ENCODE data around the gene AR. TPM values are rescaled to one million over a fixed set of nuclear protein-coding genes. Genes with fewer than 3 reads are reported as not detected.

AR gene
- total RNA-seq, 2 experiments from 2014 or later = not detected

DNA sequence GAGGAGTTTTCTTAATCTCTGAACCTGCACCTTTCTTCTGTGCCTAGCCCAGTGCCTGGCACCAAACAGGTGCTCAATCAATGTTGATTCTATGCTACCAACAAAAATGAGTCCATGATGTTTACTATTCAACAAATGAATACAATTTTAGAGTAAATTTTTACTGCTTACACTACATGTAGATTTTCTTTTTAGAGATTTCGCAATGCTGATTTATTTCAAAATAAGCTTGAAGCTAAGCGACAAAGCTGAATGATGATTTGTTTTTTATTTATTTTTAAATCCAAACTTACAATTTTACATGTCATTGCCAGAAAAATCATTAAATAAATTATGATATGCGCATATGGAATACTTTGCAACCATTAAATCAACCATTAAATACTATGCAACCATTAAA, 55.7 kb downstream of the AR start:
- H3K27ac Mint-ChIP-seq = no peak overlapping the region
- no peaks in the 10 kb centered on the region for H3K4me1 Mint-ChIP-seq (ENCODE audit: low read depth)
- Histone ChIP-seq H3K4me1 (ENCODE audit: insufficient read depth, low read length) (no peaks in the 10 kb centered on the region), H3K9me3 (ENCODE audit: control insufficient read depth in 1 of 2, insufficient read depth in 1 of 2, low read length in 2 of 2) (no peaks in the 10 kb centered on the region), H3K27me3 (ENCODE audit: control insufficient read depth in 1 of 2, insufficient read depth in 2 of 2, low read length in 2 of 2) (no peaks in the 10 kb centered on the region), H3K27ac (ENCODE audit: low read depth in 1 of 2, low read length in 2 of 2) (no peak overlapping the region), H3K36me3 (ENCODE audit: insufficient read depth, low read length) (no peaks in the 10 kb centered on the region), H3K4me3 (ENCODE audit: low read length) (no peak overlapping the region)
- H3K4me3 Mint-ChIP-seq = no peak overlapping the region
- no peaks in the 10 kb centered on the region for H3K9me3 Mint-ChIP-seq
- H3K36me3 Mint-ChIP-seq (ENCODE audit: low read depth) = no peaks in the 10 kb centered on the region
- ChIA-PET CTCF (no interaction called here), POLR2A (no interaction called here)
- H3K27me3 Mint-ChIP-seq = no peaks in the 10 kb centered on the region
- DNase-seq (no peak), ATAC-seq (ENCODE audit: poor library complexity) (no peak)
- intact Hi-C loops (cut with DNase I, micrococcal nuclease) = no loop called here
- TF ChIP-seq, protein P1, sequence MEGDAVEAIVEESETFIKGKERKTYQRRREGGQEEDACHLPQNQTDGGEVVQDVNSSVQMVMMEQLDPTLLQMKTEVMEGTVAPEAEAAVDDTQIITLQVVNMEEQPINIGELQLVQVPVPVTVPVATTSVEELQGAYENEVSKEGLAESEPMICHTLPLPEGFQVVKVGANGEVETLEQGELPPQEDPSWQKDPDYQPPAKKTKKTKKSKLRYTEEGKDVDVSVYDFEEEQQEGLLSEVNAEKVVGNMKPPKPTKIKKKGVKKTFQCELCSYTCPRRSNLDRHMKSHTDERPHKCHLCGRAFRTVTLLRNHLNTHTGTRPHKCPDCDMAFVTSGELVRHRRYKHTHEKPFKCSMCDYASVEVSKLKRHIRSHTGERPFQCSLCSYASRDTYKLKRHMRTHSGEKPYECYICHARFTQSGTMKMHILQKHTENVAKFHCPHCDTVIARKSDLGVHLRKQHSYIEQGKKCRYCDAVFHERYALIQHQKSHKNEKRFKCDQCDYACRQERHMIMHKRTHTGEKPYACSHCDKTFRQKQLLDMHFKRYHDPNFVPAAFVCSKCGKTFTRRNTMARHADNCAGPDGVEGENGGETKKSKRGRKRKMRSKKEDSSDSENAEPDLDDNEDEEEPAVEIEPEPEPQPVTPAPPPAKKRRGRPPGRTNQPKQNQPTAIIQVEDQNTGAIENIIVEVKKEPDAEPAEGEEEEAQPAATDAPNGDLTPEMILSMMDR (IDR thresholded peaks at IDR 0.05) = no peak

DNA sequence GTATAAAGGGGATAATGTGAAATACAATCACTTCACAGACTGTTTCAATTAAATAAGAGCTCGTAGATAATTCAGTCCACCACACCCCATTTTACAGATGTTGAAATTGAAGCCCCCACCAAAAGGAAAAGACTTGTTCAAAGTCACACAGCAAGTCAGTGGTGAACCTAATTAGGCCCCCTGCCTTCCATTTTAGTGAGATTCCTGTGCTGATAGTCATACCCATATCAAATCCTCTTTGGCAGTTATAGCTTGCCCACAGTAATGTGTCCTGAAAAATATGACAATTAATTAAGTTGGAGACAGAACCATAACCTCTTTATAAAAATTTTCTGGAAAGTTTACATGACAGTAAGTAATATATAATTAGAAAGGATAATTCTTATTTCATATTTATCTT, 58.0 kb downstream of the AR start:
- no peak overlapping the region for H3K27ac ChIP-seq (ENCODE audit: low read depth in 1 of 2, low read length in 2 of 2)
- H3K4me1 ChIP-seq (ENCODE audit: insufficient read depth, low read length) = no peaks in the 10 kb centered on the region
- ATAC-seq (ENCODE audit: poor library complexity) = no peak
- POLR2A ChIA-PET = no interaction called here
- no peaks in the 10 kb centered on the region for H3K9me3 Mint-ChIP-seq
- no peak overlapping the region for H3K27ac Mint-ChIP-seq
- CTCF ChIA-PET = no interaction called here
- H3K4me1 Mint-ChIP-seq (ENCODE audit: low read depth) = no peaks in the 10 kb centered on the region
- no peak overlapping the region for H3K4me3 Mint-ChIP-seq
- H3K27me3 ChIP-seq (ENCODE audit: control insufficient read depth in 1 of 2, insufficient read depth in 2 of 2, low read length in 2 of 2) = no peaks in the 10 kb centered on the region
- H3K27me3 Mint-ChIP-seq = no peaks in the 10 kb centered on the region
- intact Hi-C loops (cut with DNase I, micrococcal nuclease) = no loop called here
- TF ChIP-seq, protein P1 (IDR thresholded peaks at IDR 0.05) = no peak
- no peak overlapping the region for H3K4me3 ChIP-seq (ENCODE audit: low read length)
- H3K36me3 Mint-ChIP-seq (ENCODE audit: low read depth) = no peaks in the 10 kb centered on the region
- DNase-seq = no peak
- H3K36me3 ChIP-seq (ENCODE audit: insufficient read depth, low read length) = no peaks in the 10 kb centered on the region
- H3K9me3 ChIP-seq (ENCODE audit: control insufficient read depth in 1 of 2, insufficient read depth in 1 of 2, low read length in 2 of 2) = no peaks in the 10 kb centered on the region

DNA sequence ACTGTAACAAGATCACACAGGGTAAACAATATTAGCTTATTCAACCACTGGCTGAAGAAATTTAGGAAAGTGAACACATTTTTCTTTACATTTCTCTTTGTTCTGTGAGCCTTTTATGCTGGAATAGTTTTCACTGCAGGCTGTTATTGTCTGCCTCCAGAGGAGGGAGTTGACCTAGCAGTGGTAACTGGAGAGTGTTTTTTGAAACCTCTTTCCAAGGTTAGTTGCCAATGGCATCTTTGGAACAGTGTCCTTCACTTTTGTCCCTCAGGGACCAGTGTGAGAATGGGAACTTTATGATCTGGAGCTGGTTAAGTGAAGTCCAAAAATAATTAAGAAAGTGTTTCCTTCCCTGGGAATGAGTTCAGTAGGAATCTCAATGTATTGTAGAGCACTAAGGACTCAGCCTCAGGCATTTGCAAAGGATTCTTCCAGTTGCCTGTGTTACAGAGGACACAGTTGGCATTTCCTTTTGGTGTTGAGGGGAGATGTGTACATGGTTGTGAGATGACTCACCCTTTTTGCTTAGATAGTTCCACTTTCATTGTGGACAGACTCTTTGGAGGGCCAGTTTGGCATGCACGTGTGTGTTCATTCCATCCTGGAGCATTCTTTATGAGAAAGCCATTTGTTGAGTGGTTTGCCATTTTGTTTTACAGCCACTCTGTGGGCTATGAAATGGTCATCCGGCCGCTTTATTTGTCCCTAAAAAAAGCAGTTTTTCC, 61.3 kb downstream of the AR start:
- TF ChIP-seq, protein P1 (IDR thresholded peaks at IDR 0.05) = no peak
- H3K27ac ChIP-seq (ENCODE audit: low read depth in 1 of 2, low read length in 2 of 2) = no peak overlapping the region
- H3K36me3 ChIP-seq (ENCODE audit: insufficient read depth, low read length) = no peaks in the 10 kb centered on the region
- no peaks in the 10 kb centered on the region for H3K9me3 ChIP-seq (ENCODE audit: control insufficient read depth in 1 of 2, insufficient read depth in 1 of 2, low read length in 2 of 2)
- H3K27ac Mint-ChIP-seq = no peak overlapping the region
- H3K27me3 Mint-ChIP-seq = no peaks in the 10 kb centered on the region
- H3K27me3 ChIP-seq (ENCODE audit: control insufficient read depth in 1 of 2, insufficient read depth in 2 of 2, low read length in 2 of 2) = no peaks in the 10 kb centered on the region
- H3K4me3 ChIP-seq (ENCODE audit: low read length) = no peak overlapping the region
- ATAC-seq (ENCODE audit: poor library complexity) (no peak), DNase-seq (no peak)
- no peak overlapping the region for H3K4me3 Mint-ChIP-seq
- H3K4me1 ChIP-seq (ENCODE audit: insufficient read depth, low read length) = no peaks in the 10 kb centered on the region
- no peaks in the 10 kb centered on the region for H3K9me3 Mint-ChIP-seq
- intact Hi-C loops (cut with DNase I, micrococcal nuclease) = no loop called here
- POLR2A ChIA-PET = no interaction called here
- CTCF ChIA-PET = no interaction called here
- H3K36me3 Mint-ChIP-seq (ENCODE audit: low read depth) = no peaks in the 10 kb centered on the region
- H3K4me1 Mint-ChIP-seq (ENCODE audit: low read depth) = no peaks in the 10 kb centered on the region

All from CD4-positive, alpha-beta T cell (primary cell).